Kidney epithelial cell (primary cell): ENCODE measurements around the gene BCAS3. TPM values are rescaled to one million over a fixed set of nuclear protein-coding genes. Genes with fewer than 3 reads are reported as not detected.

Source experiments
- DNase-seq: peaks from one replicate; pipeline ENCODE4 v3.0.0-alpha.2; 2010; ENCODE audit warnings: low read depth
- H3K27me3 ChIP-seq: 2 replicates; pipeline ENCODE4 v1.6.0; 2011; ENCODE audit warnings: low read length; ENCODE audit not compliant: control insufficient read depth, insufficient read depth
- H3K36me3 ChIP-seq: 2 replicates; pipeline ENCODE4 v1.5.1; 2011; ENCODE audit warnings: low read length; ENCODE audit not compliant: control insufficient read depth, insufficient read depth
- H3K4me3 ChIP-seq: 2 replicates; pipeline ENCODE4 v1.5.1; 2011; ENCODE audit warnings: low read depth, mild to moderate bottlenecking, control low read depth, low read length
- total RNA-seq: library from RNA; depleted of rRNA; stranded (reverse); fragments of >200 nt; gene quantifications from 2 replicates; pipeline ENCODE4 v1.2.3, GENCODE V29; 2015
- TF ChIP-seq, protein P1 (sequence below): IDR thresholded peaks from 2 replicates; pipeline ENCODE4 v1.5.1; 2011; ENCODE audit warnings: mild to moderate bottlenecking, moderate library complexity, low read length, control low read depth, inconsistent platforms; ENCODE audit not compliant: insufficient read depth, poor library complexity, severe bottlenecking

BCAS3 gene
- total RNA-seq, 1 donor from 2014 or later: 26.7 TPM

DNA sequence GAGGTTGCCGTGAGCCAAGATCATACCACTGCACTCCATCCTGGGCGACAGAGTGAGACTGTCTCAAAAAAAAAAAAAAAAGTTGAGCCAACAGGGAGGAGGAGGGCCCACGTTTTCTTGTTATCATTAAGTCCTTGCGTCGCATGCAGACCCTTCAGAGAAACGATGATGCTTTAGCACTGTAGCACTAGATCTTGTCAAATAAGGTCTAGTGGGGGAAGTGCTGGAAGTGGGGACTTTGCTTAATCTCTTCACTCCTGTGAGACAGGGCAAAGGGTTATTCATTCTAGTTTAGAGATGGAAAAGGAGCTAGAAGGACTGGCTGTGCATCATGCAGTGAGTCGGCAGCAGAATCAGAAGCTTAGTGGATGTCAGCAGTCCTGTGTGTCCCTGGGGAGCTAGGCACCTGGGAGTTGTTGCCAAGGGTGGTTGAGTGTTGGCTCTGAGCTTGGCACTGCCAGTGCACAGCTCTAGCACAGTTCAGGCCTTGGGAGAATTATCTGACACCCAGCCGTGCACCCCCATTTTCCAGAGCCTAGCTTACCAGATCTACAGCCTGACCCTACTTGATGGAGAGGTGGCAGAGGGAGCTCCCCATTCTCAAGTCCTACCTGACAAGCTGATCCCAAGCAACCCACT is 688.5 kb downstream of the BCAS3 start:
- DNase-seq: no peak
- H3K27me3 ChIP-seq: peaks cover 2% of the 10 kb centered on the region
- no peak overlapping the region for H3K4me3 ChIP-seq
- no peaks in the 10 kb centered on the region for H3K36me3 ChIP-seq
- TF ChIP-seq, protein P1, sequence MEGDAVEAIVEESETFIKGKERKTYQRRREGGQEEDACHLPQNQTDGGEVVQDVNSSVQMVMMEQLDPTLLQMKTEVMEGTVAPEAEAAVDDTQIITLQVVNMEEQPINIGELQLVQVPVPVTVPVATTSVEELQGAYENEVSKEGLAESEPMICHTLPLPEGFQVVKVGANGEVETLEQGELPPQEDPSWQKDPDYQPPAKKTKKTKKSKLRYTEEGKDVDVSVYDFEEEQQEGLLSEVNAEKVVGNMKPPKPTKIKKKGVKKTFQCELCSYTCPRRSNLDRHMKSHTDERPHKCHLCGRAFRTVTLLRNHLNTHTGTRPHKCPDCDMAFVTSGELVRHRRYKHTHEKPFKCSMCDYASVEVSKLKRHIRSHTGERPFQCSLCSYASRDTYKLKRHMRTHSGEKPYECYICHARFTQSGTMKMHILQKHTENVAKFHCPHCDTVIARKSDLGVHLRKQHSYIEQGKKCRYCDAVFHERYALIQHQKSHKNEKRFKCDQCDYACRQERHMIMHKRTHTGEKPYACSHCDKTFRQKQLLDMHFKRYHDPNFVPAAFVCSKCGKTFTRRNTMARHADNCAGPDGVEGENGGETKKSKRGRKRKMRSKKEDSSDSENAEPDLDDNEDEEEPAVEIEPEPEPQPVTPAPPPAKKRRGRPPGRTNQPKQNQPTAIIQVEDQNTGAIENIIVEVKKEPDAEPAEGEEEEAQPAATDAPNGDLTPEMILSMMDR: no peak

DNA sequence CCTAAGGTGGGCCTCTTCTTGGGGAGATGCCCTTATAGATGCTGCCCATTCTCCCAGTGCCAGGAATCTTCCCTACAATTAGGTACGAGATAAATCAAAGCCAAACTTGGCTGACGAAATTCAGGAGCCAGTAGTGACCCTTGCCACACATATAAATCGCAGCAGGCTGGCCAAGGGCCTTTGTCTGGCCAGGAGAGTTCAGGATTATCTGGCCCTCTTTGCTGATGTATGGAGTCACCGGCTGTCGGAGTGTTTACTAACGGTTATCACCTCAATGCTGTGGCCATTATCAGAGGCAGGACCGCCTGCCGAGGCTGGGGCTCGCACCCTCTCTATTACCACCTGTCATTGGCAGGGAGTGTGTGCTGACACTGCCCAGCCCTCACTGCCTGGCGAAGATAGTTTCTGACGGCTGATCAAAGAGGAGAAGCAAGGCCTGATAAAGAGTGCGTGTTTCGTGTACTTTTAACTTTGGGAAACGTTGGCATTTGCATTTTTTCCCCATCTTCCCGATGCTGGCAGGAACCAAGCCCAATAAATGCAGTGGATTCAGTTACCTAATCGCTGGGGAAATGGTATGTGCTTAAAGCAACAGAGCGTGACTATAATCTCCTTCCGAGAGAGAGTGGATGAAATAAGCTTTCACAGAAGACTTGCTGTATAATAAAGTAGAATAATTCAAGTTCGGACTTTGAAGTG is 689.2 kb downstream of the BCAS3 start:
- peaks cover 2% of the 10 kb centered on the region for H3K27me3 ChIP-seq
- DNase-seq: no peak
- TF ChIP-seq, protein P1: no peak
- no peaks in the 10 kb centered on the region for H3K36me3 ChIP-seq
- no peak overlapping the region for H3K4me3 ChIP-seq

DNA sequence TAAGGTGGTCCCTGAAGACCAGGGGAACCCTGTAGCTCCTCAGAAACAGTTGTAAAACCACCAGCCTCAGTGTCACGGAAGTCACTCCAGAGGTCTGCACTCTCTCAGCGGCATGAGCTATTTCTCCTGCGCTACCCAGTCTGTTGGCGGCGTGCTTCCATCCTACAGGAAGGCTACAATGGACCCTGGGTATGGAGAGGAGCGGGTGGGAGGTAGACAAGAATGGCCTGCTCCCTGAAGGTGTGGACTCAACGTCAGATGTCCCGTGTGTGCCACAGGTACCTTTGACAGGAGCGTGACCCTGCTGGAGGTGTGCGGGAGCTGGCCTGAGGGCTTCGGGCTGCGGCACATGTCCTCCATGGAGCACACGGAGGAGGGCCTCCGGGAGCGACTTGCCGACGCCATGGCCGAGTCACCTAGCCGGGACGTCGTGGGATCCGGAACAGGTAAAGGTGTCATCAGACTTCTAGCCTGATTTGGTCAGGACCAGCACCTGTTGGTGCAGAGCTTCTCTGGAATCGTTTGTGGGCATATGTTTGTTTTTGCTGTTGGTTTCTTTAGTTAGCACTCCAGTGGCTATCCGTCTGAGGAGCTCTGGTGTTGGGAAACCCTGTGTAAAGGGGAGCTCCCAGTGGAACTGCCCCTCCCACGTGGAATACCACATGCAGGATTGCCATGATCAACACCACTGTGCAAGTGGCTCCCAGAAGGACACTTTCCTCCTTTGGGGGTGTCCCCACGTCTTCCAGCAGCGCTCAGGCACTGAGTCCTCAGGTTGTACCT is 690.6 kb downstream of the BCAS3 start:
- TF ChIP-seq, protein P1: no peak
- no peaks in the 10 kb centered on the region for H3K36me3 ChIP-seq
- DNase-seq: no peak
- H3K4me3 ChIP-seq: no peak overlapping the region
- peaks cover 2% of the 10 kb centered on the region for H3K27me3 ChIP-seq

DNA sequence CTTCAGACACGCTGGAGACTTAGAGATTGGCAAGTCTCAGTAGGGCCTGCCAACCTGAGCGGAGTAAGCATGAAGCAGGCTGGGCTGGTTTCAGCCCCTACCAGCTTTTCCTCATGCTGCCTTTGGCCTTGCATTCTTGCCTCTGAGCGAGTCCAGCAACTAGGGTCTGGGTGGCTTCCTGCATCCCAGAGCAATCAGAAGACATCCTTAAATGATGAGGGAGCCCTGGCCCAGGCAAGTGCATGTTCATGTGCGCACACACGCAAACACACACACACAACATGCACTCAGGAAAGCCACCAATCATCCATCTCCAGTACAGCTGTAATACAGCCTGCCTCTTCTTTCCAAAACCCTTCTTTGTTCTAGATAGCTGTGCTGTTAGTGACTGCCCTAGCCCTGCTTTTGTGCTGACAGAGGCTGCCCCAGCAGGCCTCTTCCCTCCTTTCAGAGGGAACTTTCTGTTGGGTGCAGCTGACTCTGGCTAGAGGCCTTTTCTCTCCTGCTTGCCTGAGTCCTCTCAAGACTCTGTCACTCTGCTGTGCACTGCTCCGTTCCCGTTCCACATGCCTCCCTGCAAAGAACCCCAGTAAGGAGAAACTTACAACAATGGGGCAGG is 691.3 kb downstream of the BCAS3 start:
- Histone ChIP-seq H3K27me3 (peaks cover 2% of the 10 kb centered on the region), H3K4me3 (no peak overlapping the region), H3K36me3 (no peaks in the 10 kb centered on the region)
- DNase-seq: no peak
- TF ChIP-seq, protein P1: no peak

DNA sequence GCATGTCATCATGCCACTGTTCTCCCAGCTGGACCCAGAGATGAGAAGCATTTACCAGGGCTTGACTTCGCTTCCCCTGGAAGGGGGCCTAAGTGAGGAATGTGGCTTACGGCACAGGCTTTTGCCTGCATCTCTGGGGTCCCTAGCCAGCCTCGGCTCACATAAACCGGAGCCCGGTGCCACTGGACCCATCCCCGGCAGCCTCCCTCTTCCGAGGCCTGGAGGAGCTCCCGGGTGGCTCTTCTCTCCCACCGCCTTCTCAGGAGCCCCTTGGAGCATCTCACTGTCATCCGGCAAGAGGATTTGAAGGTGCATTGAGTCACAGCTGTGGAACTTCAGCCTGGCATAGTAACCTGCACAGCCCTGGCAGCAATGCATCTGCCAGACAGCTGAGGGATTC is 692.1 kb downstream of the BCAS3 start:
- DNase-seq: no peak
- Histone ChIP-seq H3K27me3 (peaks cover 2% of the 10 kb centered on the region), H3K36me3 (no peaks in the 10 kb centered on the region), H3K4me3 (no peak overlapping the region)
- TF ChIP-seq, protein P1: no peak
